Stimulated activated CD4-positive, alpha-beta T cell treated with anti-CD3 and anti-CD28 coated beads, Interleukin-4, amount 100 ng/mL, for 4 hours (primary cell): ENCODE measurements around the gene TPM3.
"Not testable (repeated sequence)": the region's sequence is repeated elsewhere in the genome, so short reads cannot be mapped to it uniquely, and the experiment has no call there.

Experiments used
- DNase-seq, 2 experiments: peaks; one replicate each; pipeline ENCODE4 v3.0.0-alpha.2; 2020

Gene TPM3

GRCh38 chr1:154191990-154192461 is at the start of gene TPM3:
Gene TPM3, minus strand, starts transcription at chr1:154192100. Its CDS starts 82 bp downstream, at chr1:154192018.
- no peak for DNase-seq

GRCh38 chr1:154240294-154240833 is 48.5 kb upstream of the TPM3 start:
- DNase-seq: no peak

- no peak for DNase-seq
Measured at GRCh38 chr1:154239491-154239890, 47.6 kb upstream of the TPM3 start.

GRCh38 chr1:154237880-154238506 is 46.1 kb upstream of the TPM3 start:
- no peak for DNase-seq

GRCh38 chr1:154237435-154237834 is 45.5 kb upstream of the TPM3 start:
- no peak for DNase-seq

- no peak for DNase-seq
Measured at GRCh38 chr1:154236855-154237254, 45.0 kb upstream of the TPM3 start.

GRCh38 chr1:154233127-154233526 is 41.2 kb upstream of the TPM3 start:
- not testable (repeated sequence) for DNase-seq

GRCh38 chr1:154231112-154231511 is 39.2 kb upstream of the TPM3 start:
- not testable (repeated sequence) for DNase-seq

- DNase-seq: no peak
Measured at GRCh38 chr1:154225370-154225769, 33.5 kb upstream of the TPM3 start.

GRCh38 chr1:154223621-154224020 is 31.7 kb upstream of the TPM3 start:
- DNase-seq: no peak

GRCh38 chr1:154222918-154223317 is 31.0 kb upstream of the TPM3 start:
- no peak for DNase-seq

- DNase-seq: no peak
Measured at GRCh38 chr1:154222518-154222917, 30.6 kb upstream of the TPM3 start.

- DNase-seq: peak; percentile 63 to 82
Measured at GRCh38 chr1:154221278-154222001, 29.5 kb upstream of the TPM3 start.

GRCh38 chr1:154220970-154221277 is 29.0 kb upstream of the TPM3 start:
- no peak for DNase-seq

- DNase-seq: peak; percentile 97 to 99
Measured at GRCh38 chr1:154220071-154220969, 28.4 kb upstream of the TPM3 start, which contains the start of gene UBAP2L. Gene UBAP2L, plus strand, starts transcription at chr1:154220955. Its CDS starts 4,169 bp downstream, at chr1:154225124.

- DNase-seq: no peak
Measured at GRCh38 chr1:154219541-154219940, 27.6 kb upstream of the TPM3 start.

- no peak for DNase-seq
Measured at GRCh38 chr1:154218545-154218944, 26.6 kb upstream of the TPM3 start.

- no peak for DNase-seq
Measured at GRCh38 chr1:154213274-154213673, 21.4 kb upstream of the TPM3 start.

- no peak for DNase-seq
Measured at GRCh38 chr1:154212083-154212482, 20.2 kb upstream of the TPM3 start.

- DNase-seq: no peak
Measured at GRCh38 chr1:154208677-154209388, 16.9 kb upstream of the TPM3 start.

GRCh38 chr1:154207262-154207661 is 15.4 kb upstream of the TPM3 start:
- DNase-seq: no peak

GRCh38 chr1:154206196-154206595 is 14.3 kb upstream of the TPM3 start, which contains the start of gene CFAP141:
Gene CFAP141, minus strand, starts transcription at chr1:154206333. Its CDS starts 26 bp downstream, at chr1:154206307.
- no peak for DNase-seq
